Heart left ventricle (tissue), 16 donors: ENCODE results near the gene SEMA4A. TPM values are rescaled to one million over a fixed set of nuclear protein-coding genes. Genes with fewer than 3 reads are reported as not detected.

ENCODE experiments used
- ATAC-seq, 4 donors: fragments of 200-7000 bp; cut with Tn5 transposase; one replicate each; pipeline ENCODE4 v1.9.1; 2020 to 2022; ENCODE audit warnings: moderate library complexity in 4 of 4, mild to moderate bottlenecking in 3 of 4, moderate number of reproducible peaks in 1 of 4
- DNase-seq, 5 donors: peaks; one replicate each; pipeline ENCODE4 v3.0.0-alpha.2; 2020
- H3K27ac ChIP-seq, 12 donors: fragments of 200-600 bp; sonication (generic) in 4 of 12; one replicate each; pipeline versions ENCODE4 v1.5.0 to v1.8.0; 2016 to 2022; ENCODE audit warnings: mild to moderate bottlenecking in 2 of 12
- H3K27me3 ChIP-seq, 9 donors: fragments of 200-600 bp; sonication (generic) in 2 of 9; one replicate each; pipeline versions ENCODE4 v1.5.1 to v1.8.0; 2016 to 2022; ENCODE audit warnings: mild to moderate bottlenecking in 3 of 9
- H3K36me3 ChIP-seq, 9 donors: fragments of 200-600 bp; sonication (generic) in 2 of 9; one replicate each; pipeline versions ENCODE4 v1.5.0 to v1.8.0; 2018 to 2022; ENCODE audit warnings: mild to moderate bottlenecking in 2 of 9
- H3K4me1 ChIP-seq, 12 donors: fragments of 200-600 bp; sonication (generic) in 4 of 12; one replicate each; pipeline versions ENCODE4 v1.5.0 to v1.8.0; 2016 to 2022; ENCODE audit warnings: mild to moderate bottlenecking in 3 of 12
- H3K4me3 ChIP-seq, 12 donors: fragments of 200-600 bp; sonication (generic) in 4 of 12; one replicate each; pipeline versions ENCODE4 v1.5.0 to v1.8.0; 2017 to 2022; ENCODE audit warnings: mild to moderate bottlenecking in 9 of 12, moderate library complexity in 4 of 12
- H3K9me3 ChIP-seq, 12 donors: fragments of 200-600 bp; sonication (generic) in 4 of 12; one replicate each; pipeline versions ENCODE4 v1.5.0 to v1.8.0; 2016 to 2022; ENCODE audit warnings: mild to moderate bottlenecking in 1 of 12
- POLR2A ChIP-seq, 2 donors: fragments of 450-650 bp; IDR thresholded peaks; one replicate each; pipeline ENCODE4 v1.6.1; 2017; ENCODE audit warnings: antibody characterized with exemption in 2 of 2, mild to moderate bottlenecking in 2 of 2, moderate library complexity in 2 of 2
- WGBS, 4 donors: extraction: QIAGEN DNeasy Blood & Tissue Kit in 2 of 4; methylation state at CpG; one replicate each; pipeline versions ENCODE4 v1.1.5 to v1.1.7; 2013 to 2018; 5-methylcytosine and 5-hydroxymethylcytosine counted together
- intact Hi-C, 10 donors: fragments of 100-400 bp; cut with DNase I; formaldehyde crosslinking; loops; one replicate each; pipeline versions ENCODE4 v1.11.1 to v1.14.2; 2022
- polyA plus RNA-seq, 2 donors: library from polyadenylated mRNA; stranded (reverse); fragments of 200-250 nt; gene quantifications; one replicate each; pipeline ENCODE4 v1.2.3, GENCODE V29; 2013
- total RNA-seq, 9 donors: library from RNA; depleted of rRNA in 2 of 9; stranded (reverse); fragments of >200 nt in 2 of 9; fragmentation: NEBNext Ultra II Directional in 3 of 9; extraction: Animal tissue kit (Norgen Biotek cat#: 25700) in 3 of 9; gene quantifications; one replicate each; pipeline versions ENCODE4 v1.1.0 to v1.2.4, GENCODE V29; 2016 to 2023
- TF ChIP-seq, protein P1 (sequence below), 12 donors: fragments of 200-600 bp; sonication (generic) in 4 of 12; IDR thresholded peaks; one replicate each; pipeline versions ENCODE4 v1.5.0 to v1.8.0; 2018 to 2022; ENCODE audit warnings: antibody characterized with exemption in 12 of 12, mild to moderate bottlenecking in 5 of 12
- donor health status: ischemic (EF 13 %, LVEDD 7.1; RV severe dilation, severe dysfunction).
- donor health status: healthy with polysubstance abuse.
- donor health status: DM: no; HTN: yes; CAD: no.
- donor health status: DM: no; HTN: no; CAD: no.
- donor health status: ischemic (EF 25% LVEDD 6.9; RV normal size, moderate dysfunction).
- donor health status: ischemic (EF 25% LVEDD 5.7; RV mildly dilated, moderate dysfunction).
- donor health status: healthy.
- donor health status: DM: yes; HTN: yes; CAD: no.
- donor health status: ischemic (EF 35%, LVEDD 5.7; RV mildly dilated, moderate dysfunction).
- donor health status: nonischemic (EF 11% LVEDD 7.7; RV severe dilation, severe dysfunction).
- donor health status: DM: yes; HTN: yes; CAD: no.
- donor health status: PGD.
- donor health status: ischemic (EF 29% LVEDD 5.4; RV normal size, mild dysfunction).
- donor health status: nonischemic (EF 23%, LVEDD 6.1; RV moderate dilation, normal function).

The SEMA4A gene
- total and polyA plus RNA-seq, 11 donors: 0.60 to 10.2 (median 1.6) TPM

DNA sequence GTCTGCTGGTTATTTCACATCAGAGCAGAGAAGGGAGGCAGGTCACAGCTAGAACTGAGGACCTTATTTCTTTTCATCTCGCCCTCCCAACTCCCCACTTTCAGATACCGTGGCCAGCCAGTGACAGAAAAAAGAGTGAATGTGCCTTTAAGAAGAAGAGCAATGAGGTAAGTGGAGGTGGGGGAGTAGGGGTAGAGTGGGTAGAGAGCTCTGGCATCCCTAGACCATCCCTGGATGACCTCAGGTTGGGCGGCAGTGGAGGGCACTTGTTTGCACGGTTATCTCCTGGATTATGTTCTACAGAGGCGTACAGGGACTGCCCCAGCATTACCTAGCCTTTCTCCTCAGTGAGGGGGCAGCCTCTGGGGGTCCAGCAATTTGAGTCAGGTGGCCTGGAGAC is 4.6 kb downstream of the SEMA4A start:
- no peak overlapping the region for H3K4me3 ChIP-seq
- H3K36me3 ChIP-seq: no peaks in the 10 kb centered on the region
- TF ChIP-seq POLR2A (IDR thresholded peaks at IDR 0.05): no peak
- TF ChIP-seq, protein P1, sequence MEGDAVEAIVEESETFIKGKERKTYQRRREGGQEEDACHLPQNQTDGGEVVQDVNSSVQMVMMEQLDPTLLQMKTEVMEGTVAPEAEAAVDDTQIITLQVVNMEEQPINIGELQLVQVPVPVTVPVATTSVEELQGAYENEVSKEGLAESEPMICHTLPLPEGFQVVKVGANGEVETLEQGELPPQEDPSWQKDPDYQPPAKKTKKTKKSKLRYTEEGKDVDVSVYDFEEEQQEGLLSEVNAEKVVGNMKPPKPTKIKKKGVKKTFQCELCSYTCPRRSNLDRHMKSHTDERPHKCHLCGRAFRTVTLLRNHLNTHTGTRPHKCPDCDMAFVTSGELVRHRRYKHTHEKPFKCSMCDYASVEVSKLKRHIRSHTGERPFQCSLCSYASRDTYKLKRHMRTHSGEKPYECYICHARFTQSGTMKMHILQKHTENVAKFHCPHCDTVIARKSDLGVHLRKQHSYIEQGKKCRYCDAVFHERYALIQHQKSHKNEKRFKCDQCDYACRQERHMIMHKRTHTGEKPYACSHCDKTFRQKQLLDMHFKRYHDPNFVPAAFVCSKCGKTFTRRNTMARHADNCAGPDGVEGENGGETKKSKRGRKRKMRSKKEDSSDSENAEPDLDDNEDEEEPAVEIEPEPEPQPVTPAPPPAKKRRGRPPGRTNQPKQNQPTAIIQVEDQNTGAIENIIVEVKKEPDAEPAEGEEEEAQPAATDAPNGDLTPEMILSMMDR (IDR thresholded peaks at IDR 0.05): no peak
- no peak for DNase-seq
- no peaks in the 10 kb centered on the region for H3K9me3 ChIP-seq
- H3K27ac ChIP-seq: no peak overlapping the region
- ATAC-seq: no peak
- 78 to 85% (median 80%) methylated on average over 5 of the region's 5 CpGs for WGBS, 4 donors
- no peaks in the 10 kb centered on the region for H3K27me3 ChIP-seq
- intact Hi-C loops: loop anchor here in 2 of 10 donors (5.0 kb wide), 2 partner anchors 39 to 54 kb away; partner anchors contain the start of gene PMF1 (in 1 of the 2)
- peaks cover 1 to 54% (median 19%) of the 10 kb centered on the region in 12 donors for H3K4me1 ChIP-seq

DNA sequence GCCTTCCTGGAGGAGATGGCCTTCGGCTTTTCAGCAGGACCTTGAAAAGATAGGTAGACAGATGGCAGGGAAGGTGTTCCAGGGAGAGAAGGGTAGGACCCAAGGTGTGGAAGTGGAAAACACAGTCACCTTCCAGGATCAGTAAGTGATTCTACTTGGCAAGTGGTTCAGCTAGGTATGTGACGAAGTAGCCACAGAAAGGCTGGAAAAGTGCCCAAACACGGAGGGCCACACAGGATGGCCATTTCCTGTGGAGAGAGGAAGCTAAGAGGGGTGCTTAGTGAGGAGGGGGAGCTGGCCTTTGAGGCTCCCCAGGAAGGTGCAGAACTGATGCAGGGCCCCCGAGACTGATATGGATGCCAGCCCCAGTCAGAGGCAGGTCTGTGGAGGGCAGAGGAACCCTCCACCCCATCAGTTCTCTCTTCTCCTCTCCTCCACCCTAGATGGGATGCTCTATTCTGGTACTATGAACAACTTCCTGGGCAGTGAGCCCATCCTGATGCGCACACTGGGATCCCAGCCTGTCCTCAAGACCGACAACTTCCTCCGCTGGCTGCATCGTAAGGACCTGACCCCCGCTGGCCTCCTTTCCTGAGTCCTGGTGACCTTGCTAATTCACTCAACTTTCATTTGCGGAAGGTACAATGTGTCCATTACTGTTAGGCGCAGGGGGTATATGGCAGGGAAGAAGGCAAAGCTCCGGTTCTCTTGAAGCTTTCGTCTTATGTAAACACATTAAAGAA is 6.8 kb downstream of the SEMA4A start:
- peaks cover 3 to 59% (median 21%) of the 10 kb centered on the region in 12 donors for H3K4me1 ChIP-seq
- no peaks in the 10 kb centered on the region for H3K9me3 ChIP-seq
- no peaks in the 10 kb centered on the region for H3K36me3 ChIP-seq
- peak in 4 of 5 donors; percentile 70 to 83 (median 74) for DNase-seq
- ATAC-seq: peak; percentile 69 to 84 (median 75)
- peak overlapping the region; percentile 11 to 94 (median 86) for H3K27ac ChIP-seq
- TF ChIP-seq, protein P1 (IDR thresholded peaks at IDR 0.05): no peak
- no peak for TF ChIP-seq POLR2A (IDR thresholded peaks at IDR 0.05)
- no peaks in the 10 kb centered on the region for H3K27me3 ChIP-seq
- H3K4me3 ChIP-seq: peak overlapping the region in 10 of 12 donors; percentile 42 to 71 (median 57)
- intact Hi-C loops: loop anchor here in 4 of 10 donors (2.0 to 5.0 kb wide), 3 partner anchors 33 to 52 kb away; partner anchors contain the start of gene PMF1 (in 3 of the 4)
- 34 to 42% (median 35%) methylated on average over 13 of the region's 13 CpGs for whole genome bisulfite sequencing, 4 donors

GRCh38 chr1:156160743-156161171 is 7.4 kb downstream of the SEMA4A start:
- peaks cover 3 to 54% (median 21%) of the 10 kb centered on the region in 12 donors for H3K4me1 ChIP-seq
- H3K4me3 ChIP-seq: peak overlapping the region in 11 of 12 donors; percentile 39 to 71 (median 57)
- no peaks in the 10 kb centered on the region for H3K9me3 ChIP-seq
- peak; percentile 92 to 94 (median 92) for DNase-seq
- no peaks in the 10 kb centered on the region for H3K36me3 ChIP-seq
- H3K27me3 ChIP-seq: no peaks in the 10 kb centered on the region
- peak; percentile 88 to 92 (median 90) for ATAC-seq
- H3K27ac ChIP-seq: peak overlapping the region; percentile 11 to 94 (median 86)
- intact Hi-C loops: loop anchor here in 2 of 10 donors (2.0 to 5.0 kb wide), 2 partner anchors 32 to 52 kb away; partner anchors contain the start of gene PMF1 (in 2 of the 2)
- 2 to 8% (median 6%) methylated on average over 6 to 22 of the region's 22 CpGs for WGBS, 4 donors
- TF ChIP-seq POLR2A (IDR thresholded peaks at IDR 0.05): no peak
- TF ChIP-seq, protein P1 (IDR thresholded peaks at IDR 0.05): no peak

DNA sequence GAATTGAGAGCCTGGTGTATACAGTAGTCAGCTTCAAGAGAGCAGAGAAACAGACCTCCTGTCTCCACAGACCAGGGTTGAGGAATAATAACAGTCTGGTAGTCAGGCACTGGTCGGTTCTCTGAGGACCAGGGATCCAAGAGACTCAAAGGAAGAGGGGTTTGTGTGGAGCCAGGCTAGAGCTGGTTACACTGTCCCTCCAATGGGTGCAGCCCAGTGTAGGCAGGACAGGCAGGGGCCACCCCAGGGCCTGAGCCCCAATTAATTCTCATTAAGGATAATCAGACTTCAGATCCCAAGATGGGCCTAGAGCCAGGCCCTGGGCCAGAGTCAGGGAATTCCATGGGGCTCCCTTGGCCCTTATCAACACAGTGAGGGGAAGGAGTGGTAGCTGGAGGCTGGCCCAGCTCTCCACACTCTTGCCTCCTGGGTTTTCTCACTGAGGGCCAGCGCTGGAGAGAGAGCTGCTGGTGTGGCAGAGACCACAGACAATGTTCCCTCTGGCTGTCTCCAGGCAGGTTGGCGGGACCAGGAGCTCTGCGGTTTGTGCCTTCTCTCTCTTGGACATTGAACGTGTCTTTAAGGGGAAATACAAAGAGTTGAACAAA is 9.1 kb downstream of the SEMA4A start:
- Histone ChIP-seq H3K4me1 (peaks cover 3 to 44% (median 21%) of the 10 kb centered on the region in 12 donors), H3K9me3 (no peaks in the 10 kb centered on the region), H3K4me3 (no peak overlapping the region), H3K27me3 (no peaks in the 10 kb centered on the region), H3K27ac (peak overlapping the region in 11 of 12 donors; percentile 71 to 93 (median 87)), H3K36me3 (no peaks in the 10 kb centered on the region)
- ATAC-seq (peak in 3 of 4 donors; percentile 36 to 65 (median 43)), DNase-seq (peak in 4 of 5 donors; percentile 40 to 71 (median 66))
- TF ChIP-seq, protein P1 (IDR thresholded peaks at IDR 0.05): no peak
- no peak for TF ChIP-seq POLR2A (IDR thresholded peaks at IDR 0.05)
- 50 to 63% (median 52%) methylated on average over 5 of the region's 5 CpGs for WGBS, 4 donors
- intact Hi-C loops: loop anchor here in 2 of 10 donors (5.0 kb wide), 1 partner anchor 50 kb away; the partner anchor contains the start of gene PMF1 (in 2 of the 2)
